DMS114 treated with DMSO at 0.1 percent for 48 hours (cell line): Measurements from ENCODE around the gene SLC6A16.
"Not testable (repeated sequence)": the region's sequence is repeated elsewhere in the genome, so short reads cannot be mapped to it uniquely, and the experiment has no call there.

Experiments
- DNase-seq: peaks from one replicate; lab custom pipeline; 2025; ENCODE audit not compliant: unreplicated experiment; lab: John Stamatoyannopoulos, UW

Gene SLC6A16

GRCh38 chr19:49282184-49282583, 42.8 kb downstream of the SLC6A16 start:
- DNase-seq: no peak

- no peak for DNase-seq
Measured at GRCh38 chr19:49272204-49272603, 52.8 kb downstream of the SLC6A16 start.

- DNase-seq: no peak
Measured at GRCh38 chr19:49271080-49271753, 53.8 kb downstream of the SLC6A16 start.

- DNase-seq: not testable (repeated sequence)
Measured at GRCh38 chr19:49266409-49266808, 58.6 kb downstream of the SLC6A16 start.

- DNase-seq: no peak
Measured at GRCh38 chr19:49264258-49264657, 60.7 kb downstream of the SLC6A16 start.

- no peak for DNase-seq
Measured at GRCh38 chr19:49261602-49262001, 63.4 kb downstream of the SLC6A16 start.

GRCh38 chr19:49256691-49257090, 68.3 kb downstream of the SLC6A16 start:
- DNase-seq: no peak

- no peak for DNase-seq
Measured at GRCh38 chr19:49255674-49256073, 69.3 kb downstream of the SLC6A16 start.

GRCh38 chr19:49249933-49250332, 75.1 kb downstream of the SLC6A16 start:
- DNase-seq: no peak

GRCh38 chr19:49247676-49248075, 77.3 kb downstream of the SLC6A16 start:
- DNase-seq: no peak

- DNase-seq: no peak
Measured at GRCh38 chr19:49244256-49244655, 80.7 kb downstream of the SLC6A16 start.

- DNase-seq: no peak
Measured at GRCh38 chr19:49243726-49244125, 81.3 kb downstream of the SLC6A16 start.

- no peak for DNase-seq
Measured at GRCh38 chr19:49243129-49243528, 81.9 kb downstream of the SLC6A16 start.

GRCh38 chr19:49241769-49242168, 83.2 kb downstream of the SLC6A16 start:
- DNase-seq: no peak
